Lung (tissue), 12 donors: ENCODE data around the gene GSTA4. TPM values are rescaled to one million over a fixed set of nuclear protein-coding genes. Genes with fewer than 3 reads are reported as not detected.
A peak's percentile ranks its signal among the peaks of the same experiment; 100 is the strongest.

Experiments
- ATAC-seq: fragments of 200-7000 bp; cut with Tn5 transposase; one replicate; pipeline ENCODE4 v1.9.1; 2020; ENCODE audit warnings: moderate number of reproducible peaks; ENCODE audit not compliant: insufficient read depth, low FRiP score
- DNase-seq, 3 donors: peaks; one replicate each; pipeline ENCODE4 v3.0.0-alpha.2; 2013 to 2017
- H3K27ac ChIP-seq, 2 donors: one replicate each; pipeline ENCODE4 v1.5.1; 2013; ENCODE audit warnings: mild to moderate bottlenecking in 2 of 2, moderate library complexity in 2 of 2, control low read depth in 1 of 2, inconsistent platforms in 1 of 2, low read depth in 1 of 2, low read length in 1 of 2
- H3K27me3 ChIP-seq, 3 donors: one replicate each; pipeline ENCODE4 v1.5.1; 2013; ENCODE audit warnings: low read length in 2 of 3; ENCODE audit not compliant: control insufficient read depth in 3 of 3, insufficient read depth in 3 of 3
- H3K36me3 ChIP-seq, 4 donors: one replicate each; pipeline ENCODE4 v1.5.1; 2013; ENCODE audit warnings: low read length in 4 of 4, mild to moderate bottlenecking in 1 of 4, moderate library complexity in 1 of 4; ENCODE audit not compliant: control insufficient read depth in 4 of 4, insufficient read depth in 4 of 4
- H3K4me1 ChIP-seq, 5 donors: one replicate each; pipeline ENCODE4 v1.5.1; 2013; ENCODE audit warnings: low read length in 5 of 5, mild to moderate bottlenecking in 2 of 5, moderate library complexity in 1 of 5; ENCODE audit not compliant: control insufficient read depth in 5 of 5, insufficient read depth in 5 of 5
- H3K4me3 ChIP-seq: one replicate; pipeline ENCODE4 v1.5.1; 2013; ENCODE audit warnings: mild to moderate bottlenecking, control low read depth, moderate library complexity
- H3K9ac ChIP-seq, 2 donors: one replicate each; pipeline ENCODE4 v1.5.1; 2013; ENCODE audit warnings: low read length in 2 of 2, control low read depth in 1 of 2; ENCODE audit not compliant: insufficient read depth in 1 of 2
- H3K9me3 ChIP-seq, 4 donors: one replicate each; pipeline ENCODE4 v1.5.1; 2013; ENCODE audit warnings: low read length in 3 of 4, mild to moderate bottlenecking in 1 of 4, moderate library complexity in 1 of 4; ENCODE audit not compliant: control insufficient read depth in 4 of 4, insufficient read depth in 3 of 4
- CTCF ChIP-seq: IDR thresholded peaks from 2 replicates; pipeline ENCODE4 v1.5.1; 2012; ENCODE audit warnings: mild to moderate bottlenecking; ENCODE audit errors: control extremely low read depth, extremely low read depth
- WGBS, 2 donors: extraction: QIAGEN DNeasy Blood & Tissue Kit; methylation state at CpG; one replicate each; pipeline ENCODE4 v1.1.7; 2013; 5-methylcytosine and 5-hydroxymethylcytosine counted together
- polyA plus RNA-seq, 2 donors: library from polyadenylated mRNA; stranded (reverse); fragments of 200-250 nt; gene quantifications; one replicate each; pipeline ENCODE4 v1.2.1, GENCODE V29; 2013
- total RNA-seq, 2 donors: library from RNA; depleted of rRNA in 1 of 2; stranded (reverse); fragments of >200 nt in 1 of 2; gene quantifications; one replicate each; pipeline ENCODE4 v1.2.1, GENCODE V29; 2014 to 2021
- donor health status: control.
- donor health status: control.
- donor health status: Bipolar disorder and iron deficiency.
- donor health status: healthy.
- donor health status: DM: yes; HTN: yes; CAD: no.

GSTA4 gene
- total and polyA plus RNA-seq, 4 donors: 46.0 to 115 (median 89.2) TPM

GRCh38 chr6:53038141-53038540 is 43.1 kb upstream of the GSTA4 start:
- Histone ChIP-seq H3K36me3 (peaks cover 6 to 28% (median 19%) of the 10 kb centered on the region in 4 donors), H3K9ac (no peak overlapping the region), H3K27me3 (no peaks in the 10 kb centered on the region), H3K4me3 (no peak overlapping the region), H3K9me3 (no peaks in the 10 kb centered on the region), H3K27ac (no peak overlapping the region), H3K4me1 (peaks cover 0 to 20% (median 8%) of the 10 kb centered on the region in 5 donors)
- 32 to 42% methylated on average over 1 of the region's 1 CpG for WGBS, 2 donors
- no peak for TF ChIP-seq CTCF
- ATAC-seq (no peak), DNase-seq (no peak)

DNA sequence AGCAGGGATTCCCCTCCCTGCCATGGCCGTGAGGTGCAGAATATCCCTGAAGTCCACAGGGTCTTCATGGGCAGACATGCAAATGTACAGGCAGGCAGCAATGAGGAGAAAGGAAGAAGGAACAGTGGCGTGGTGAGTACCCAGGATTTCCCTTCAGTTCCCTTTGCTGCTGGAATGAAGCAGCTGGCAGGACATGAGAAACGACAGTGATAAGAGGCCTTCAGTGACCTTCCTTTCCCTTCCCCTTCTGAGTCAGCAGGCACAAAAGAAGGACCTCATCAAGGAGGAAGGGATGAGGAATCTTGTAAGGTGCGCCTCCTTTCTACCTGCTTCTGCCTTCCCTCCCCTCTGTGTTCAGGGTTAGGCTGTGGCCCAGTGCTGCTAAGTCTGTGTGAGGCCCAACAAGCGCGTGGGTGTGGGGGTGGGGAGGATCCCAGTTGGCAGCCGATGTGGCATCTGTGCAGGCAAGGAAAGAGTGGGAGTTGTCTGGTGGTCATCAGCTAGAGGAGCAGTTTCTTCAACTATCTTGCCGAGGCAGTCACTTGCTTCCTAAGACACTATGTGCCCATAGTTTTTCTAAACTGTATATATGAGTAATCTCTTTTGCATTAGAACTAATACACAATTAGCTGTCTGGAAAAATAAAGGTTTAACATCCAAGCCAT is 40.6 kb upstream of the GSTA4 start:
- Histone ChIP-seq H3K4me1 (peaks cover 0 to 19% (median 9%) of the 10 kb centered on the region in 5 donors), H3K9me3 (no peaks in the 10 kb centered on the region), H3K27me3 (no peaks in the 10 kb centered on the region), H3K4me3 (no peak overlapping the region), H3K27ac (peak overlapping the region; percentile 4 to 10), H3K9ac (no peak overlapping the region), H3K36me3 (peaks cover 4 to 26% (median 25%) of the 10 kb centered on the region in 4 donors)
- 82 to 87% methylated on average over 8 of the region's 8 CpGs for whole genome bisulfite sequencing, 2 donors
- TF ChIP-seq CTCF: no peak
- ATAC-seq: no peak
- no peak for DNase-seq

GRCh38 chr6:53033764-53034163 is 38.7 kb upstream of the GSTA4 start:
- peak; percentile 27 to 73 (median 67) for DNase-seq
- 45 to 60% methylated on average over 4 of the region's 4 CpGs for WGBS, 2 donors
- no peak overlapping the region for H3K27ac ChIP-seq

More at GRCh38 chr6:53033764-53034163, 38.7 kb upstream of the GSTA4 start:
- H3K9ac ChIP-seq: peak overlapping the region in 1 of 2 donors; percentile 16
- TF ChIP-seq CTCF: no peak
- H3K36me3 ChIP-seq: peaks cover 11 to 26% (median 20%) of the 10 kb centered on the region in 4 donors
- H3K4me1 ChIP-seq: peaks cover 0 to 19% (median 9%) of the 10 kb centered on the region in 5 donors
- H3K9me3 ChIP-seq: no peaks in the 10 kb centered on the region
- H3K4me3 ChIP-seq: no peak overlapping the region
- H3K27me3 ChIP-seq: no peaks in the 10 kb centered on the region
- no peak for ATAC-seq
